Liver (tissue), 9 donors: ENCODE data around the gene ADGRD1. TPM values are rescaled to one million over a fixed set of nuclear protein-coding genes. Genes with fewer than 3 reads are reported as not detected.

Source experiments
- DNase-seq: peaks from one replicate; pipeline ENCODE4 v3.0.0-alpha.2; 2017; ENCODE audit warnings: low spot score
- H3K27ac ChIP-seq, 2 donors: one replicate each; pipeline ENCODE4 v1.7.0; 2013; ENCODE audit warnings: inconsistent platforms in 2 of 2, low read length in 2 of 2, control low read depth in 1 of 2, low read depth in 1 of 2, mild to moderate bottlenecking in 1 of 2
- H3K27me3 ChIP-seq, 4 donors: one replicate each; pipeline versions ENCODE4 v1.6.1 to v1.7.0; 2013; ENCODE audit warnings: low read length in 3 of 4, inconsistent platforms in 1 of 4, mild to moderate bottlenecking in 1 of 4, moderate library complexity in 1 of 4; ENCODE audit not compliant: control insufficient read depth in 4 of 4, insufficient read depth in 4 of 4
- H3K36me3 ChIP-seq, 4 donors: one replicate each; pipeline versions ENCODE4 v1.6.1 to v1.7.0; 2013; ENCODE audit warnings: low read length in 3 of 4, mild to moderate bottlenecking in 3 of 4, low read depth in 1 of 4, moderate library complexity in 1 of 4; ENCODE audit not compliant: control insufficient read depth in 4 of 4, insufficient read depth in 3 of 4
- H3K4me1 ChIP-seq, 4 donors: one replicate each; pipeline versions ENCODE4 v1.6.1 to v1.7.0; 2013; ENCODE audit warnings: low read length in 3 of 4, mild to moderate bottlenecking in 3 of 4, moderate library complexity in 1 of 4; ENCODE audit not compliant: control insufficient read depth in 4 of 4, insufficient read depth in 4 of 4
- H3K4me3 ChIP-seq, 3 donors: one replicate each; pipeline versions ENCODE4 v1.6.1 to v1.7.0; 2013; ENCODE audit warnings: low read length in 3 of 3, control low read depth in 1 of 3, low read depth in 1 of 3, mild to moderate bottlenecking in 1 of 3
- H3K9ac ChIP-seq, 2 donors: one replicate each; pipeline ENCODE4 v1.7.0; 2013; ENCODE audit warnings: low read length in 2 of 2, mild to moderate bottlenecking in 2 of 2, moderate library complexity in 2 of 2, control low read depth in 1 of 2, low read depth in 1 of 2
- H3K9me3 ChIP-seq, 4 donors: one replicate each; pipeline versions ENCODE4 v1.6.1 to v1.7.0; 2013; ENCODE audit warnings: low read length in 3 of 4; ENCODE audit not compliant: control insufficient read depth in 4 of 4
- EGR1 ChIP-seq, 2 donors: IDR thresholded peaks; 2 replicates each; pipeline ENCODE4 v1.6.1; 2016 to 2018; ENCODE audit warnings: antibody characterized with exemption in 2 of 2, low read depth in 2 of 2
- FOXA1 ChIP-seq: IDR thresholded peaks from 2 replicates; pipeline ENCODE4 v1.6.1; 2016; ENCODE audit warnings: antibody characterized with exemption
- FOXA2 ChIP-seq: IDR thresholded peaks from 2 replicates; pipeline ENCODE4 v1.6.1; 2016; ENCODE audit warnings: antibody characterized with exemption
- GABPA ChIP-seq, 2 donors: IDR thresholded peaks in 1 of 2; conservative IDR thresholded peaks in 1 of 2; 2 replicates each; pipeline ENCODE4 v1.6.1; 2016; ENCODE audit warnings: antibody characterized with exemption in 2 of 2, mild to moderate bottlenecking in 1 of 2, moderate library complexity in 1 of 2
- HNF4A ChIP-seq, 2 donors: conservative IDR thresholded peaks; 2 replicates each; pipeline ENCODE4 v1.6.1; 2016; ENCODE audit warnings: antibody characterized with exemption in 2 of 2, mild to moderate bottlenecking in 2 of 2
- HNF4G ChIP-seq: IDR thresholded peaks from 2 replicates; pipeline ENCODE4 v1.6.1; 2016; ENCODE audit warnings: antibody characterized with exemption
- JUND ChIP-seq, 2 donors: IDR thresholded peaks; 2 replicates each; pipeline ENCODE4 v1.6.1; 2016; ENCODE audit warnings: antibody characterized with exemption in 2 of 2
- RAD21 ChIP-seq, 2 donors: IDR thresholded peaks; 2 replicates each; pipeline ENCODE4 v1.6.1; 2016; ENCODE audit warnings: antibody characterized with exemption in 2 of 2, mild to moderate bottlenecking in 2 of 2
- REST ChIP-seq: IDR thresholded peaks from 2 replicates; pipeline ENCODE4 v1.6.1; 2016; ENCODE audit warnings: antibody characterized with exemption, mild to moderate bottlenecking
- RXRA ChIP-seq, 2 donors: IDR thresholded peaks; 2 replicates each; pipeline ENCODE4 v1.6.1; 2017 to 2018; ENCODE audit warnings: antibody characterized with exemption in 2 of 2, mild to moderate bottlenecking in 1 of 2
- SP1 ChIP-seq: IDR thresholded peaks from 2 replicates; pipeline ENCODE4 v1.6.1; 2018; ENCODE audit warnings: antibody characterized with exemption, mild to moderate bottlenecking
- TAF1 ChIP-seq: conservative IDR thresholded peaks from 2 replicates; pipeline ENCODE4 v1.6.1; 2016; ENCODE audit warnings: antibody characterized with exemption, mild to moderate bottlenecking
- YY1 ChIP-seq: IDR thresholded peaks from 2 replicates; pipeline ENCODE4 v1.6.1; 2016; ENCODE audit warnings: antibody characterized with exemption, mild to moderate bottlenecking
- ZBTB33 ChIP-seq: IDR thresholded peaks from 2 replicates; pipeline ENCODE4 v1.6.1; 2016; ENCODE audit warnings: antibody characterized with exemption
- WGBS: extraction: QIAGEN DNeasy Blood & Tissue Kit; methylation state at CpG from one replicate; pipeline ENCODE4 v1.1.7; 2013; 5-methylcytosine and 5-hydroxymethylcytosine counted together
- polyA plus RNA-seq, 2 donors: library from polyadenylated mRNA; stranded (reverse) in 1 of 2; unstranded in 1 of 2; fragments of 200-250 nt in 1 of 2; fragments of >200 nt in 1 of 2; fragmentation: Nextera tagmentation in 1 of 2; extraction: Ambion mirVana in 1 of 2; gene quantifications; one replicate each; pipeline versions ENCODE4 v1.2.1 to v1.2.3, GENCODE V29; 2013 to 2015
- total RNA-seq, 2 donors: library from RNA; depleted of rRNA; stranded (reverse); fragments of >200 nt; gene quantifications; one replicate each; pipeline ENCODE4 v1.2.3, GENCODE V29; 2014
- TF ChIP-seq, protein P1 (sequence below): IDR thresholded peaks from 2 replicates; pipeline ENCODE4 v1.6.1; 2016; ENCODE audit warnings: antibody characterized with exemption
- TF ChIP-seq, protein P2 (sequence below): IDR thresholded peaks from 2 replicates; pipeline ENCODE4 v1.6.1; 2016; ENCODE audit warnings: antibody characterized with exemption
- TF ChIP-seq, protein P3 (sequence below): fragments of 150-350 bp; IDR thresholded peaks from 2 replicates; pipeline ENCODE4 v1.5.1; 2017; ENCODE audit warnings: improper control_type of control experiment, low read depth, low read length; ENCODE audit not compliant: missing input control
- donor health status: healthy.
- donor health status: healthy.
- donor health status: healthy.
- donor health status: healthy.
- donor health status: healthy.

The ADGRD1 gene
- total and polyA plus RNA-seq, 4 donors = 2.7 to 7.1 (median 4.6) TPM

GRCh38 chr12:130992448-130992847 is 38.7 kb downstream of the ADGRD1 start:
- TF ChIP-seq YY1 (no peak), SP1 (no peak), RAD21 (IDR thresholded peaks at IDR 0.05) (no peak), EGR1 (IDR thresholded peaks at IDR 0.05; ENCODE audit: low read depth in 2 of 2) (no peak), GABPA (IDR thresholded peaks at IDR 0.05 in 1 of 2, conservative IDR thresholded peaks at IDR 0.05 in 1 of 2) (no peak), TAF1 (no peak), FOXA2 (no peak), REST (no peak)
- no peak overlapping the region for H3K9ac ChIP-seq
- 63% methylated on average over 8 of the region's 8 CpGs for WGBS
- H3K27me3 ChIP-seq = no peaks in the 10 kb centered on the region
- no peaks in the 10 kb centered on the region for H3K4me1 ChIP-seq
- no peaks in the 10 kb centered on the region for H3K9me3 ChIP-seq
- no peak for DNase-seq
- no peaks in the 10 kb centered on the region for H3K36me3 ChIP-seq
- H3K27ac ChIP-seq = no peak overlapping the region
- no peak overlapping the region for H3K4me3 ChIP-seq

GRCh38 chr12:130992979-130993538 is 39.4 kb downstream of the ADGRD1 start:
- 85% methylated on average over 5 of the region's 5 CpGs for WGBS

More at GRCh38 chr12:130992979-130993538, 39.4 kb downstream of the ADGRD1 start:
- TF ChIP-seq JUND (IDR thresholded peaks at IDR 0.05) = no peak
- TF ChIP-seq SP1 = no peak
- TF ChIP-seq ZBTB33 = no peak
- TF ChIP-seq HNF4A (conservative IDR thresholded peaks at IDR 0.05) = no peak
- no peak for TF ChIP-seq YY1
- TF ChIP-seq RAD21 (IDR thresholded peaks at IDR 0.05) = no peak
- no peak for TF ChIP-seq HNF4G
- TF ChIP-seq RXRA (IDR thresholded peaks at IDR 0.05) = no peak
- TF ChIP-seq, protein P1, sequence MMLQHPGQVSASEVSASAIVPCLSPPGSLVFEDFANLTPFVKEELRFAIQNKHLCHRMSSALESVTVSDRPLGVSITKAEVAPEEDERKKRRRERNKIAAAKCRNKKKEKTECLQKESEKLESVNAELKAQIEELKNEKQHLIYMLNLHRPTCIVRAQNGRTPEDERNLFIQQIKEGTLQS = no peak
- no peak for TF ChIP-seq EGR1 (IDR thresholded peaks at IDR 0.05; ENCODE audit: low read depth in 2 of 2)
- TF ChIP-seq, protein P2, sequence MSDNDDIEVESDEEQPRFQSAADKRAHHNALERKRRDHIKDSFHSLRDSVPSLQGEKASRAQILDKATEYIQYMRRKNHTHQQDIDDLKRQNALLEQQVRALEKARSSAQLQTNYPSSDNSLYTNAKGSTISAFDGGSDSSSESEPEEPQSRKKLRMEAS = no peak
- no peak for TF ChIP-seq REST
- TF ChIP-seq TAF1 = no peak
- no peak for TF ChIP-seq FOXA2
- no peak for TF ChIP-seq FOXA1
- TF ChIP-seq, protein P3, sequence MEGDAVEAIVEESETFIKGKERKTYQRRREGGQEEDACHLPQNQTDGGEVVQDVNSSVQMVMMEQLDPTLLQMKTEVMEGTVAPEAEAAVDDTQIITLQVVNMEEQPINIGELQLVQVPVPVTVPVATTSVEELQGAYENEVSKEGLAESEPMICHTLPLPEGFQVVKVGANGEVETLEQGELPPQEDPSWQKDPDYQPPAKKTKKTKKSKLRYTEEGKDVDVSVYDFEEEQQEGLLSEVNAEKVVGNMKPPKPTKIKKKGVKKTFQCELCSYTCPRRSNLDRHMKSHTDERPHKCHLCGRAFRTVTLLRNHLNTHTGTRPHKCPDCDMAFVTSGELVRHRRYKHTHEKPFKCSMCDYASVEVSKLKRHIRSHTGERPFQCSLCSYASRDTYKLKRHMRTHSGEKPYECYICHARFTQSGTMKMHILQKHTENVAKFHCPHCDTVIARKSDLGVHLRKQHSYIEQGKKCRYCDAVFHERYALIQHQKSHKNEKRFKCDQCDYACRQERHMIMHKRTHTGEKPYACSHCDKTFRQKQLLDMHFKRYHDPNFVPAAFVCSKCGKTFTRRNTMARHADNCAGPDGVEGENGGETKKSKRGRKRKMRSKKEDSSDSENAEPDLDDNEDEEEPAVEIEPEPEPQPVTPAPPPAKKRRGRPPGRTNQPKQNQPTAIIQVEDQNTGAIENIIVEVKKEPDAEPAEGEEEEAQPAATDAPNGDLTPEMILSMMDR = no peak
- no peaks in the 10 kb centered on the region for H3K9me3 ChIP-seq
- H3K27me3 ChIP-seq = no peaks in the 10 kb centered on the region
- no peaks in the 10 kb centered on the region for H3K36me3 ChIP-seq
- H3K4me3 ChIP-seq = no peak overlapping the region
- no peak overlapping the region for H3K9ac ChIP-seq
- H3K27ac ChIP-seq = no peak overlapping the region
- H3K4me1 ChIP-seq = no peaks in the 10 kb centered on the region
- DNase-seq = no peak
